ENCODE results near the gene SSC5D. TPM values are rescaled to one million over a fixed set of nuclear protein-coding genes. Genes with fewer than 3 reads are reported as not detected.
A peak's percentile ranks its signal among the peaks of the same experiment; 100 is the strongest.

Gene SSC5D
- total and polyA plus RNA-seq, 2 of the 4 experiments (the other 2 are of a cell fraction): 1.4 to 19.1 TPM

GRCh38 chr19:55493645-55494171, 5.5 kb downstream of the SSC5D start:
- no peak overlapping the region for H2BK15ac ChIP-seq (ENCODE audit: low read depth, low read length)
- peak overlapping the region; percentile 83 for H4K5ac ChIP-seq (ENCODE audit: low read depth, low read length)
- peak overlapping the region; percentile 63; the same call in 1 of the 2 replicates for H3K4me2 ChIP-seq (ENCODE audit: low read depth, low read length)
- H3K4ac ChIP-seq (ENCODE audit: low read depth, low read length): peak overlapping the region; percentile 84
- H2BK20ac ChIP-seq (ENCODE audit: low read depth, low read length): no peak overlapping the region; the same call in 1 of the 2 replicates
- H2BK5ac ChIP-seq (ENCODE audit: low read depth, low read length, poor library complexity, severe bottlenecking): peak overlapping the region; percentile 94
- peak overlapping the region; percentile 94 for H2AK9ac ChIP-seq (replicated peaks; ENCODE audit: low read depth, low read length, poor library complexity)
- peak overlapping the region; percentile 93 for H2AFZ ChIP-seq (replicated peaks; ENCODE audit: low read length, poor library complexity)
- H4K91ac ChIP-seq (ENCODE audit: insufficient read depth, low read depth, low read length): peak overlapping the region; percentile 88
- no peak for TF ChIP-seq RCOR1 (IDR thresholded peaks at IDR 0.05; ENCODE audit: insufficient replicate concordance, low read length)
- TF ChIP-seq, protein P1, sequence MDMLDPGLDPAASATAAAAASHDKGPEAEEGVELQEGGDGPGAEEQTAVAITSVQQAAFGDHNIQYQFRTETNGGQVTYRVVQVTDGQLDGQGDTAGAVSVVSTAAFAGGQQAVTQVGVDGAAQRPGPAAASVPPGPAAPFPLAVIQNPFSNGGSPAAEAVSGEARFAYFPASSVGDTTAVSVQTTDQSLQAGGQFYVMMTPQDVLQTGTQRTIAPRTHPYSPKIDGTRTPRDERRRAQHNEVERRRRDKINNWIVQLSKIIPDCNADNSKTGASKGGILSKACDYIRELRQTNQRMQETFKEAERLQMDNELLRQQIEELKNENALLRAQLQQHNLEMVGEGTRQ (IDR thresholded peaks at IDR 0.05; ENCODE audit: low read depth, low read length): no peak
- TF ChIP-seq POLR2A (IDR thresholded peaks at IDR 0.05; ENCODE audit: low read depth, low read length): no peak; the same call in 1 of the 2 replicates
- TF ChIP-seq, protein P2, sequence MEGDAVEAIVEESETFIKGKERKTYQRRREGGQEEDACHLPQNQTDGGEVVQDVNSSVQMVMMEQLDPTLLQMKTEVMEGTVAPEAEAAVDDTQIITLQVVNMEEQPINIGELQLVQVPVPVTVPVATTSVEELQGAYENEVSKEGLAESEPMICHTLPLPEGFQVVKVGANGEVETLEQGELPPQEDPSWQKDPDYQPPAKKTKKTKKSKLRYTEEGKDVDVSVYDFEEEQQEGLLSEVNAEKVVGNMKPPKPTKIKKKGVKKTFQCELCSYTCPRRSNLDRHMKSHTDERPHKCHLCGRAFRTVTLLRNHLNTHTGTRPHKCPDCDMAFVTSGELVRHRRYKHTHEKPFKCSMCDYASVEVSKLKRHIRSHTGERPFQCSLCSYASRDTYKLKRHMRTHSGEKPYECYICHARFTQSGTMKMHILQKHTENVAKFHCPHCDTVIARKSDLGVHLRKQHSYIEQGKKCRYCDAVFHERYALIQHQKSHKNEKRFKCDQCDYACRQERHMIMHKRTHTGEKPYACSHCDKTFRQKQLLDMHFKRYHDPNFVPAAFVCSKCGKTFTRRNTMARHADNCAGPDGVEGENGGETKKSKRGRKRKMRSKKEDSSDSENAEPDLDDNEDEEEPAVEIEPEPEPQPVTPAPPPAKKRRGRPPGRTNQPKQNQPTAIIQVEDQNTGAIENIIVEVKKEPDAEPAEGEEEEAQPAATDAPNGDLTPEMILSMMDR (conservative IDR thresholded peaks at IDR 0.05; ENCODE audit: low read depth, low read length): no peak
- CTCF ChIA-PET: interaction anchor here (3.1 kb wide), 1 partner anchor 10 kb away, joined by 16 read pairs; no protein-coding TSS in a partner anchor
- intact Hi-C loops (cut with micrococcal nuclease): no loop called here
- H4K8ac ChIP-seq (ENCODE audit: low read depth in 2 of 2, low read length in 2 of 2): peak overlapping the region; percentile 15 to 82; a peak in 3 of 4 replicates
- H3K9me3 ChIP-seq (ENCODE audit: control insufficient read depth, insufficient read depth, low read length): no peaks in the 10 kb centered on the region
- dilution Hi-C loops (cut with HindIII; ENCODE audit: low sequenced_read_pairs, unreplicated experiment): no loop called here
- H3K18ac ChIP-seq (ENCODE audit: low read depth, low read length): peak overlapping the region; percentile 64; the same call in 1 of the 2 replicates
- peak overlapping the region; percentile 87 for H3K14ac ChIP-seq (replicated peaks; ENCODE audit: low read depth, low read length)
- peak overlapping the region; percentile 65 for H3K27ac ChIP-seq (ENCODE audit: insufficient read depth, low read length)
- H3K4me3 ChIP-seq (ENCODE audit: insufficient read depth, low read depth, low read length): peak overlapping the region; percentile 18; the same call in 1 of the 2 replicates
- peak overlapping the region; percentile 70; the same call in 1 of the 2 replicates for H2AK5ac ChIP-seq (ENCODE audit: low read depth, low read length)
- ATAC-seq (ENCODE audit: low read depth): peak; percentile 5; the same call in 1 of the 2 replicates
- peaks cover 3% of the 10 kb centered on the region for H3K9me1 ChIP-seq (ENCODE audit: insufficient read depth, low read length)
- no peaks in the 10 kb centered on the region for H4K20me1 ChIP-seq (ENCODE audit: insufficient read depth, low read length)
- H3K27me3 ChIP-seq (ENCODE audit: control insufficient read depth, insufficient read depth, low read length): no peaks in the 10 kb centered on the region
- in situ Hi-C loops (cut with MboI; ENCODE audit: low sequenced_read_pairs): loop anchor here (25.0 kb wide), 1 partner anchor 1031 kb away; the partner anchor contains the start of genes CDC42EP5 and LENG9
- POLR2A ChIA-PET (ENCODE audit: unreplicated experiment): interaction anchor here (0.8 kb wide), 1 partner anchor 10 kb away, joined by 3 read pairs; no protein-coding TSS in a partner anchor
- H2BK120ac ChIP-seq (ENCODE audit: low read depth, low read length): peak overlapping the region; percentile 79
- 0 out of 2 replicates have a peak, but pooled peaks cover 3% of the 10 kb centered on the region for H3K36me3 ChIP-seq (ENCODE audit: control insufficient read depth, insufficient read depth, low read length)
- H3K79me1 ChIP-seq (ENCODE audit: low read depth in 1 of 2, low read length in 2 of 2): peaks cover 0 to 17% of the 10 kb centered on the region in 2 experiments
- DNase-seq: no peak
- H3K23ac ChIP-seq (ENCODE audit: low read depth, low read length): peak overlapping the region; percentile 53; the same call in 1 of the 2 replicates
- peaks cover 20% of the 10 kb centered on the region for H3K4me1 ChIP-seq (ENCODE audit: control insufficient read depth, insufficient read depth, low read length)
- BruUV-seq (replicated peaks): no TSS peak
- no peak overlapping the region for H3K56ac ChIP-seq (ENCODE audit: extremely low read depth, insufficient read depth, low read length)
- H3K9ac ChIP-seq (ENCODE audit: low read depth, low read length): peak overlapping the region; percentile 67; the same call in 1 of the 2 replicates
- WGBS, 2 experiments (ENCODE audit: extremely low coverage in 2 of 2, insufficient read length in 1 of 2): no CpG with 5 or more reads among the region's 38 CpGs

Data from IMR-90 (cell line).